ENCODE data around the gene KCP.

KCP gene

GRCh38 chr7:128928159-128928813 lies 17.8 kb upstream of the KCP start:
- intact Hi-C loops (cut with DNase I), result no loop called here
- DNase-seq, result peak in 1 of 42 donors; percentile 7

GRCh38 chr7:128924707-128925588 lies 14.4 kb upstream of the KCP start:
- intact Hi-C loops (cut with DNase I), result no loop called here
- no peak for DNase-seq

GRCh38 chr7:128923411-128923800 lies 12.9 kb upstream of the KCP start:
- intact Hi-C loops (cut with DNase I), result no loop called here

GRCh38 chr7:128922496-128923410 lies 12.2 kb upstream of the KCP start:
- peak in 1 of 42 donors; percentile 12 for DNase-seq
- intact Hi-C loops (cut with DNase I), result no loop called here

More at GRCh38 chr7:128923411-128923800, 12.9 kb upstream of the KCP start:
- peak in 1 of 42 donors; percentile 6 for DNase-seq

- peak in 1 of 42 donors; percentile 40 for DNase-seq
- intact Hi-C loops (cut with DNase I), result no loop called here
Observed at GRCh38 chr7:128921866-128922440, 11.4 kb upstream of the KCP start.

- intact Hi-C loops (cut with DNase I), result no loop called here
- DNase-seq, result peak in 2 of 42 donors; percentile 7 to 42
Observed at GRCh38 chr7:128920913-128921582, 10.5 kb upstream of the KCP start.

GRCh38 chr7:128919881-128920799 lies 9.6 kb upstream of the KCP start:
- intact Hi-C loops (cut with DNase I), result no loop called here
- peak in 14 of 42 donors; percentile 4 to 62 (median 43) for DNase-seq

- no peak for DNase-seq
- intact Hi-C loops (cut with DNase I), result no loop called here
Observed at GRCh38 chr7:128919241-128919640, 8.7 kb upstream of the KCP start.

- intact Hi-C loops (cut with DNase I), result no loop called here
- DNase-seq, result peak in 1 of 42 donors; percentile 3
Observed at GRCh38 chr7:128918016-128918665, 7.6 kb upstream of the KCP start.

GRCh38 chr7:128917122-128917521 lies 6.6 kb upstream of the KCP start:
- intact Hi-C loops (cut with DNase I), result no loop called here

GRCh38 chr7:128916643-128916915 lies 6.1 kb upstream of the KCP start:
- DNase-seq, result no peak
- intact Hi-C loops (cut with DNase I), result no loop called here

More at GRCh38 chr7:128917122-128917521, 6.6 kb upstream of the KCP start:
- DNase-seq, result no peak

GRCh38 chr7:128915841-128916642 lies 5.5 kb upstream of the KCP start:
- no peak for DNase-seq
- intact Hi-C loops (cut with DNase I), result no loop called here

GRCh38 chr7:128915271-128915819 lies 4.8 kb upstream of the KCP start:
- DNase-seq, result no peak
- intact Hi-C loops (cut with DNase I), result no loop called here

- intact Hi-C loops (cut with DNase I), result no loop called here
- DNase-seq, result peak in 1 of 42 donors; percentile 5
Observed at GRCh38 chr7:128914566-128915151, 4.2 kb upstream of the KCP start.

GRCh38 chr7:128913870-128914565 lies 3.5 kb upstream of the KCP start:
- intact Hi-C loops (cut with DNase I), result no loop called here
- peak in 1 of 42 donors; percentile 2 for DNase-seq

Data from head of caudate nucleus (tissue), 42 donors.